Smooth muscle cell (in vitro differentiated cells): Measurements from ENCODE around the gene CRYAA. TPM values are rescaled to one million over a fixed set of nuclear protein-coding genes. Genes with fewer than 3 reads are reported as not detected.

ENCODE experiments used
- DNase-seq: peaks from one replicate; lab custom pipeline; 2025; ENCODE audit not compliant: unreplicated experiment; lab: John Stamatoyannopoulos, UW
- H2AFZ ChIP-seq: fragments of 200-600 bp; sonication (generic); 2 replicates; pipeline ENCODE4 v1.6.0; 2016; ENCODE audit warnings: antibody characterized with exemption, low read depth, mild to moderate bottlenecking
- H3F3A ChIP-seq: fragments of 200-600 bp; sonication (generic); 2 replicates; pipeline ENCODE4 v1.6.0; 2017; ENCODE audit warnings: antibody characterized with exemption, low read depth
- H3K27ac ChIP-seq: fragments of 200-600 bp; sonication (generic); 2 replicates; pipeline ENCODE4 v1.5.1; 2016; ENCODE audit warnings: low read depth, mild to moderate bottlenecking
- H3K27me3 ChIP-seq: fragments of 200-600 bp; sonication (generic); 2 replicates; pipeline ENCODE4 v1.6.1; 2016; ENCODE audit warnings: low read depth, mild to moderate bottlenecking
- H3K36me3 ChIP-seq: fragments of 200-600 bp; sonication (generic); 2 replicates; pipeline ENCODE4 v1.5.1; 2016; ENCODE audit warnings: low read depth
- H3K4me1 ChIP-seq: fragments of 200-600 bp; sonication (generic); 2 replicates; pipeline ENCODE4 v1.5.1; 2016; ENCODE audit warnings: low read depth
- H3K4me2 ChIP-seq: fragments of 200-600 bp; sonication (generic); 2 replicates; pipeline ENCODE4 v1.6.0; 2016; ENCODE audit warnings: mild to moderate bottlenecking
- H3K4me3 ChIP-seq: fragments of 200-600 bp; sonication (generic); 2 replicates; pipeline ENCODE4 v1.5.1; 2016; ENCODE audit warnings: mild to moderate bottlenecking
- H3K79me2 ChIP-seq: fragments of 200-600 bp; sonication (generic); 2 replicates; pipeline ENCODE4 v1.6.0; 2016; ENCODE audit warnings: low read depth, mild to moderate bottlenecking
- H3K9ac ChIP-seq: fragments of 200-600 bp; sonication (generic); 2 replicates; pipeline ENCODE4 v1.6.0; 2016; ENCODE audit warnings: low read depth
- H3K9me3 ChIP-seq: fragments of 200-600 bp; sonication (generic); replicated peaks from 2 replicates; pipeline ENCODE4 v1.5.1; 2016; ENCODE audit warnings: low read depth
- H4K20me1 ChIP-seq: fragments of 200-600 bp; sonication (generic); 2 replicates; pipeline ENCODE4 v1.6.0; 2016; ENCODE audit warnings: low read depth
- WGBS: methylation state at CpG from one replicate; pipeline ENCODE4 v1.1.7; 2016; ENCODE audit warnings: low lambda C conversion rate; 5-methylcytosine and 5-hydroxymethylcytosine counted together
- polyA plus RNA-seq: library from polyadenylated mRNA; unstranded; fragments of >200 nt; fragmentation: Nextera tagmentation; extraction: Ambion mirVana; gene quantifications from 2 replicates; pipeline ENCODE4 v1.2.1, GENCODE V29; 2016
- total RNA-seq: library from RNA; depleted of rRNA; stranded (reverse); fragments of >200 nt; gene quantifications from 2 replicates; pipeline ENCODE4 v1.2.3, GENCODE V29; 2014
- TF ChIP-seq, protein P1 (sequence below): fragments of 200-600 bp; sonication (generic); IDR thresholded peaks from 2 replicates; pipeline ENCODE4 v1.5.1; 2017; ENCODE audit warnings: borderline replicate concordance, mild to moderate bottlenecking, antibody characterized with exemption; ENCODE audit not compliant: insufficient read depth, poor library complexity, severe bottlenecking

Gene CRYAA
- total and polyA plus RNA-seq, 2 experiments from 2014 or later: not detected

DNA sequence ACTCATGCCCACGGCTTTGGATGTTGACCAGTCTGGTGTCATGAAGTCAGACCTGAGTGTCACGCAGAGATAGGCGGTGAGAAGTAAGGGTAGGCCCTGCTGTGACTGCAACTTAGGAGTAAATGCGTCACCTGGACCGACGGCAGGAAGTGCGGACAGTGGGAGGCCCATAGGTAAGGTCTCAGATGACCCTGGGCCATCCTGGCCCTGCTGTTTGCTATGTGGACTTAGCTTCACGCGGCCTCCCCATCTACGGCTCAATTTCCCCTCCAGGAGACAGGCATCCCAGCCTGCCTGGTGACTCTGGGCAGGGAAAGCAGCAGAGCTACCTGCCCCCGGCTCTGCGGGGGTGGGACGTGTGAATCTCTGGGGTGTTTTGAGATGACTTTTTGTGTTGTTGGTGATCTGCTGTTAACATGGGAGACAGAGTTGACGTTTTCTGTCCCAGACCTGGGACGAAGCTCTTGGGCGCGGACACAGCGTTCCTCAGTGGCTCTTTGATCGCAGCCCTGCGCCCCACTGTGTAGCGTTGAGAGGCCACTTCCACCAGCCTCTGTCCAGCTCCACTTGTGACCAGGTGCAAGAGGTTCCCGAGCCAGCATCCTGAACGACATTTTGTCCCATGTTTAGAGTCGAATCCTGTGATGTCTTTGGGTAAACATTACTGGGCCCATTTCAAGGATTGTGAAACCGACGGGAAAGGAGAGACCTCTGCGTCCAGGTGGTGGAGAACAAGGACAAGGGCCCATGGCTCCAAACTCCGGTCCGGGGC lies 39.9 kb downstream of the CRYAA start:
- no peak overlapping the region for H3K4me2 ChIP-seq
- TF ChIP-seq, protein P1, sequence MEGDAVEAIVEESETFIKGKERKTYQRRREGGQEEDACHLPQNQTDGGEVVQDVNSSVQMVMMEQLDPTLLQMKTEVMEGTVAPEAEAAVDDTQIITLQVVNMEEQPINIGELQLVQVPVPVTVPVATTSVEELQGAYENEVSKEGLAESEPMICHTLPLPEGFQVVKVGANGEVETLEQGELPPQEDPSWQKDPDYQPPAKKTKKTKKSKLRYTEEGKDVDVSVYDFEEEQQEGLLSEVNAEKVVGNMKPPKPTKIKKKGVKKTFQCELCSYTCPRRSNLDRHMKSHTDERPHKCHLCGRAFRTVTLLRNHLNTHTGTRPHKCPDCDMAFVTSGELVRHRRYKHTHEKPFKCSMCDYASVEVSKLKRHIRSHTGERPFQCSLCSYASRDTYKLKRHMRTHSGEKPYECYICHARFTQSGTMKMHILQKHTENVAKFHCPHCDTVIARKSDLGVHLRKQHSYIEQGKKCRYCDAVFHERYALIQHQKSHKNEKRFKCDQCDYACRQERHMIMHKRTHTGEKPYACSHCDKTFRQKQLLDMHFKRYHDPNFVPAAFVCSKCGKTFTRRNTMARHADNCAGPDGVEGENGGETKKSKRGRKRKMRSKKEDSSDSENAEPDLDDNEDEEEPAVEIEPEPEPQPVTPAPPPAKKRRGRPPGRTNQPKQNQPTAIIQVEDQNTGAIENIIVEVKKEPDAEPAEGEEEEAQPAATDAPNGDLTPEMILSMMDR: no peak
- H3K27ac ChIP-seq: peak overlapping the region; percentile 96
- H4K20me1 ChIP-seq: no peaks in the 10 kb centered on the region
- no peak overlapping the region for H2AFZ ChIP-seq
- no peak overlapping the region for H3K4me3 ChIP-seq
- no peaks in the 10 kb centered on the region for H3K79me2 ChIP-seq
- peak overlapping the region; percentile 75 for H3K9ac ChIP-seq
- no peaks in the 10 kb centered on the region for H3K9me3 ChIP-seq
- no peaks in the 10 kb centered on the region for H3K4me1 ChIP-seq
- H3F3A ChIP-seq: no peaks in the 10 kb centered on the region
- H3K27me3 ChIP-seq: no peaks in the 10 kb centered on the region
- H3K36me3 ChIP-seq: no peaks in the 10 kb centered on the region
- no peak for DNase-seq
- WGBS: 94% methylated on average over 29 of the region's 29 CpGs

DNA sequence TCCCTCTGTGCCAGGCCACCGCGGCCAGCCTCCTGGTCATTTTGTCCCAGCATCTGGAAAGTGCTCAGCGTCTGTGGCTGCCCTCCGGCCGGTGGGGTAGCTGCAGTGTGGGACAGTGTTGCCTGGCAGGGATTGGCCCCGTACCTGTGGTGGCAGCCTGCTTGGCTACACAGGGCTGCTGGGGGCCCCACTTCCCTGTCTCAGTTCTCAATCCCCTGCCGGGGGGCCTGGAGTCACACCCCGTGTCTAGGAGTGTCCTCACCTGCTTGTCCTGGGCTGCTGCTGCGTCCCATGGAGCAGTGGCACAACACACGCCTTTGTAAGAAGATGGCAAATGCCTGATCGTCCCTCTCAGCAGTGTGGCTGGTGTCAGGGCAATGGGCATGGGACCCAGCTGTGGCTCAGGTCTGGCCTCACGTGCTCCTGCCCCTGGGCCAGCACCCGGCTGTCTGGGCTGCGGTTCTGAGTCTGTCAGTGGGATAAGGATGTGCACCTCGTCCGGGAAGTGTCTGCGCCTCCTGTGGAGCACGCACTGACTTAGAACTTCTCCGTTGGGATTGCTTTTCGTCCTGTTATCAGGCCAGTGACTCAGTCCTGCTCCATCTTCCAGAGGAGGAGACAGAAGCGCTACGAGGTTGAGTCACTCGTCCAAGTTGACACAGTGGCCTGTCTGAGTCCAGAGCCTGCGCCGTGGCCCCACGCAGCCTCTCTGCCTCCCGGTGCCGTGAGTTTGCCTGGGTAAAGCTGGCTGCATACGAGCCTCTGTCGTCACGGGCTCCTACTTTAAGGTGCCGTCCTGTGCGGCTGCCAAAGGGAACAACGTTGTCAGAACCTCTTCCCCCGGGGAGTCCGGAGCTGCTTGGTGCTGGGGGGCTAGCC lies 41.0 kb downstream of the CRYAA start:
- H2AFZ ChIP-seq: no peak overlapping the region
- no peak overlapping the region for H3K4me3 ChIP-seq
- H3K4me2 ChIP-seq: peak overlapping the region; percentile 40
- peak overlapping the region; percentile 75 for H3K9ac ChIP-seq
- H3K79me2 ChIP-seq: no peaks in the 10 kb centered on the region
- H3K27me3 ChIP-seq: no peaks in the 10 kb centered on the region
- DNase-seq: peak; percentile 60
- no peaks in the 10 kb centered on the region for H3K9me3 ChIP-seq
- no peaks in the 10 kb centered on the region for H4K20me1 ChIP-seq
- no peaks in the 10 kb centered on the region for H3K36me3 ChIP-seq
- H3F3A ChIP-seq: no peaks in the 10 kb centered on the region
- H3K4me1 ChIP-seq: no peaks in the 10 kb centered on the region
- H3K27ac ChIP-seq: peak overlapping the region; percentile 96
- TF ChIP-seq, protein P1: no peak
- WGBS: 41% methylated on average over 36 of the region's 36 CpGs

DNA sequence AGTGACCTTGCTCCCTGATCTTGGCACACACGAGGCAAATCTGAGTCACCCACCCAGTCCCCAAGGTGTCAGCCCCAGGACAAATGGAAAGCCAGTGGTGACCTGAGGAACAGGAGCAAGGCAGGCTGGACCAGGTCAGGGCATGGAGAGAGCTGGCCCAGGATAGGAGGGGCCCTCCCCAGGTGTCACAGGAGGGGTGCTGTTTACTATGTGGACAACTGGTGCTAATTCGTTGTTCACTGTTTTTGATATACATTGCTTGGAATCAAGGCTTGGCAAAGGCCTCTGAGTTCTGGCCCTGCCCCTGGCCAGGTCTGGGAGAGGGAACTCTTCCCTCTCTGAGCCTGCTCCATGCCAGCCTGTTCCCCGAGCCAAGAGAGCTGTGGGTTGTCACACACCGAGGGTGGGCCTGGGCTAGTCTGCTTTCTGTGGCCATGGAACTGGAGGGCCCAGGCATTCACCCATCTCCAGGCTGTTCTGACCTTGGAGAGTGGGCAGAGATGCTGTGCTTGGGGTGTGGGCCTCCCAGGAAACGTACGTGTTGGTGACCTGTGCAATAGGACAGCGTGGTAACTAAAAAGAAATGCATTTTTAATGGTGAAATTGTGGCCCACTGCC lies 41.8 kb downstream of the CRYAA start:
- no peaks in the 10 kb centered on the region for H3K9me3 ChIP-seq
- no peaks in the 10 kb centered on the region for H3K36me3 ChIP-seq
- TF ChIP-seq, protein P1: no peak
- H4K20me1 ChIP-seq: no peaks in the 10 kb centered on the region
- H3K4me1 ChIP-seq: no peaks in the 10 kb centered on the region
- DNase-seq: no peak
- peak overlapping the region; percentile 96 for H3K27ac ChIP-seq
- no peaks in the 10 kb centered on the region for H3K79me2 ChIP-seq
- no peak overlapping the region for H2AFZ ChIP-seq
- H3F3A ChIP-seq: no peaks in the 10 kb centered on the region
- no peak overlapping the region for H3K4me3 ChIP-seq
- WGBS: 79% methylated on average over 7 of the region's 7 CpGs
- peak overlapping the region; percentile 73 for H3K9ac ChIP-seq
- H3K4me2 ChIP-seq: peak overlapping the region; percentile 40
- H3K27me3 ChIP-seq: no peaks in the 10 kb centered on the region
